ENCODE results near the gene LYPLA2.

The LYPLA2 gene

GRCh38 chr1:23836037-23836436 is 45.1 kb downstream of the LYPLA2 start:
- no peak for DNase-seq (ENCODE audit: low read depth)
- TF ChIP-seq CTCF (IDR thresholded peaks at IDR 0.05; ENCODE audit: control insufficient read depth, insufficient read depth, low read depth, low read length, missing control alignments): no peak
- H3K4me3 ChIP-seq (ENCODE audit: control insufficient read depth, low read depth, low read length): no peak overlapping the region

- DNase-seq (ENCODE audit: low read depth): no peak
- no peak for TF ChIP-seq CTCF (IDR thresholded peaks at IDR 0.05; ENCODE audit: control insufficient read depth, insufficient read depth, low read depth, low read length, missing control alignments)
- no peak overlapping the region for H3K4me3 ChIP-seq (ENCODE audit: control insufficient read depth, low read depth, low read length)
Observed at GRCh38 chr1:23837908-23838307, 47.0 kb downstream of the LYPLA2 start.

GRCh38 chr1:23838401-23838866 is 47.5 kb downstream of the LYPLA2 start:
- H3K4me3 ChIP-seq (ENCODE audit: control insufficient read depth, low read depth, low read length): peak overlapping the region; percentile 29
- peak; percentile 6 for TF ChIP-seq CTCF (IDR thresholded peaks at IDR 0.05; ENCODE audit: control insufficient read depth, insufficient read depth, low read depth, low read length, missing control alignments)
- no peak for DNase-seq (ENCODE audit: low read depth)

GRCh38 chr1:23843644-23844043 is 52.7 kb downstream of the LYPLA2 start:
- no peak for TF ChIP-seq CTCF (IDR thresholded peaks at IDR 0.05; ENCODE audit: control insufficient read depth, insufficient read depth, low read depth, low read length, missing control alignments)
- DNase-seq (ENCODE audit: low read depth): no peak
- no peak overlapping the region for H3K4me3 ChIP-seq (ENCODE audit: control insufficient read depth, low read depth, low read length)
